ENCODE measurements around the gene TLE2.

DNA sequence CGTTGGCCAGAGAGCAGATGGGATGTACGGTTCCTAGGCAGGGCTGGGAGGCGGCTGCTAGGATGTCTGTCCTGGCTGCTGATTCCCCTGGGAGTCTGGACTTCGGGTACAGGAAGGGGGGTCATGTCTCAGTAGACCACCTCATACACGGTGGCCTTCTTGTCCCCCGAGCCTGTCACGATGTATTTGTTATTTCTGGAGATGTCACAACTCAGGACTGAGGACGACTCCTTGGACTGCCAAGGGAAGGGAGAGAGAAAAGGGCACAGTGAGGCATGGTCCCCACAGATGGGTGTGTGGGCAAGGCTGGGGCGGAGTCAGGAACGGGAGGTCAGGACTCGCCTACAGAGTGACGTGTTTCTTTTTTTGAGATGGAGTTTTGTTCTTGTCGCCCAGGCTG, 31.4 kb downstream of the TLE2 start:
- TF ChIP-seq, protein P1, sequence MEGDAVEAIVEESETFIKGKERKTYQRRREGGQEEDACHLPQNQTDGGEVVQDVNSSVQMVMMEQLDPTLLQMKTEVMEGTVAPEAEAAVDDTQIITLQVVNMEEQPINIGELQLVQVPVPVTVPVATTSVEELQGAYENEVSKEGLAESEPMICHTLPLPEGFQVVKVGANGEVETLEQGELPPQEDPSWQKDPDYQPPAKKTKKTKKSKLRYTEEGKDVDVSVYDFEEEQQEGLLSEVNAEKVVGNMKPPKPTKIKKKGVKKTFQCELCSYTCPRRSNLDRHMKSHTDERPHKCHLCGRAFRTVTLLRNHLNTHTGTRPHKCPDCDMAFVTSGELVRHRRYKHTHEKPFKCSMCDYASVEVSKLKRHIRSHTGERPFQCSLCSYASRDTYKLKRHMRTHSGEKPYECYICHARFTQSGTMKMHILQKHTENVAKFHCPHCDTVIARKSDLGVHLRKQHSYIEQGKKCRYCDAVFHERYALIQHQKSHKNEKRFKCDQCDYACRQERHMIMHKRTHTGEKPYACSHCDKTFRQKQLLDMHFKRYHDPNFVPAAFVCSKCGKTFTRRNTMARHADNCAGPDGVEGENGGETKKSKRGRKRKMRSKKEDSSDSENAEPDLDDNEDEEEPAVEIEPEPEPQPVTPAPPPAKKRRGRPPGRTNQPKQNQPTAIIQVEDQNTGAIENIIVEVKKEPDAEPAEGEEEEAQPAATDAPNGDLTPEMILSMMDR (IDR thresholded peaks at IDR 0.05; ENCODE audit: low read depth, low read length), result no peak
- TF ChIP-seq EZH2phosphoT487 (IDR thresholded peaks at IDR 0.05; ENCODE audit: low read depth), result no peak

Data from OCI-LY3 (cell line).